ENCODE results near the gene NDUFB4. TPM values are rescaled to one million over a fixed set of nuclear protein-coding genes. Genes with fewer than 3 reads are reported as not detected.

NDUFB4 gene
- polyA plus RNA-seq (2013, experiment 1 of 2): 376 TPM
- 362 TPM for polyA plus RNA-seq (2013, experiment 2 of 2)

DNA sequence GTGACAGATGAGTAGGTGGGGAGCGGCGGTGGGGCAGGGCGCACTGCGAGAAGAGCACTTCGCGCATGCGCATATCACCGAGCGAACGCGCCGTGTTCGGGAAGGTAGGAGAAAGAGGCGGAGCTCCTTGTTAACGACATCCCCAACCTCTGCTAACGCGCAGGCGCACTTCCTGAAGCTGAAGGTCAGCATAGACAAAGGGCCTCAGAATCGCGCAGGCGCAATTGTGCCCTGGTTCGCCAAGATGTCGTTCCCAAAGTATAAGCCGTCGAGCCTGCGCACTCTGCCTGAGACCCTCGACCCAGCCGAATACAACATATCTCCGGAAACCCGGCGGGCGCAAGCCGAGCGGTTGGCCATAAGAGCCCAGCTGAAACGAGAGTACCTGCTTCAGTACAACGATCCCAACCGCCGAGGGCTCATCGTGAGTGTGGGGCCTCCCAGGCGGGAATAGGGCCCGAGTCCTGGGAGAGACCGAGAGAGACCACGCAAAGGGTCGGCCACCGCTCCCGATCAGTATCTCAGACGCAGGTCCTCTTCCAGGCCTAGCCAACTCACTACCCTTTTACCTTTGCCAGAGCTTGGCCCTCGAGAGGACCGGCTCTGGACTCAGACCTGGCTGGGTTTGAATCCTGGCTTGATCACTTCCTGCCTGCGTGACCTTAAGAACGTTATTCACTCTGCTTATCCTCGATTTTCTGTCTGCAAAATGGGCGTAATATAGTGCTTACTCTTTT is at the start of gene NDUFB4:
Gene NDUFB4, plus strand, starts transcription at position 221 of the 737 bp plus-strand sequence. Its CDS starts 24 bp downstream, at position 245.
- Histone ChIP-seq H3K27me3 (ENCODE audit: control insufficient read depth in 1 of 2, insufficient read depth in 1 of 2, low read length in 2 of 2) (no peaks in the 10 kb centered on the region), H3K4me3 (ENCODE audit: insufficient read depth in 1 of 2, low read depth in 1 of 2, low read length in 2 of 2) (peak within 1 kb of the TSS; percentile 79 to 93), H2BK15ac (ENCODE audit: low read depth, poor library complexity, severe bottlenecking) (peak within 1 kb of the TSS; percentile 63), H3K4ac (ENCODE audit: low read depth in 1 of 2, low read length in 2 of 2) (peak within 1 kb of the TSS; percentile 87 to 94), H2BK5ac (ENCODE audit: low read depth, low read length, poor library complexity, severe bottlenecking) (peak within 1 kb of the TSS; percentile 81), H2AFZ (ENCODE audit: low read depth, low read length) (peak within 1 kb of the TSS; percentile 77), H3K23ac (ENCODE audit: low read length in 2 of 2) (no peak within 1 kb of the TSS), H3K9ac (ENCODE audit: low read length) (peak within 1 kb of the TSS; percentile 99), H3K27ac (ENCODE audit: low read length, poor library complexity, severe bottlenecking) (peak within 1 kb of the TSS; percentile 88), H3K4me2 (ENCODE audit: low read length, poor library complexity, severe bottlenecking) (peak within 1 kb of the TSS; percentile 90), H2BK120ac (ENCODE audit: low read depth, low read length) (peak within 1 kb of the TSS; percentile 42), H3K9me3 (ENCODE audit: control insufficient read depth, low read length) (no peaks in the 10 kb centered on the region), H3K4me1 (ENCODE audit: control insufficient read depth, insufficient read depth, low read depth, low read length) (no peaks in the 10 kb centered on the region), H2BK12ac (ENCODE audit: low read length in 2 of 2) (peak within 1 kb of the TSS in 1 of 2 experiments; percentile 60), H4K8ac (ENCODE audit: low read length) (peak within 1 kb of the TSS; percentile 98), H4K91ac (ENCODE audit: low read length) (peak within 1 kb of the TSS; percentile 90), H3K14ac (ENCODE audit: low read length in 2 of 2) (peak within 1 kb of the TSS in 1 of 2 experiments; percentile 94), H3K79me1 (replicated peaks; ENCODE audit: low read length, poor library complexity, severe bottlenecking) (no peaks in the 10 kb centered on the region), H2AK5ac (ENCODE audit: low read length, severe bottlenecking) (no peak within 1 kb of the TSS), H3K36me3 (ENCODE audit: control insufficient read depth in 1 of 2, insufficient read depth in 2 of 2, low read depth in 1 of 2, low read length in 2 of 2) (peaks cover 4 to 34% of the 10 kb centered on the region in 2 experiments), H3K18ac (ENCODE audit: low read depth in 1 of 2, low read length in 2 of 2) (peak within 1 kb of the TSS; percentile 96 to 97)
- DNase-seq: peak; percentile 99
- under 1% methylated on average over 52 of the region's 53 CpGs for whole genome bisulfite sequencing

DNA sequence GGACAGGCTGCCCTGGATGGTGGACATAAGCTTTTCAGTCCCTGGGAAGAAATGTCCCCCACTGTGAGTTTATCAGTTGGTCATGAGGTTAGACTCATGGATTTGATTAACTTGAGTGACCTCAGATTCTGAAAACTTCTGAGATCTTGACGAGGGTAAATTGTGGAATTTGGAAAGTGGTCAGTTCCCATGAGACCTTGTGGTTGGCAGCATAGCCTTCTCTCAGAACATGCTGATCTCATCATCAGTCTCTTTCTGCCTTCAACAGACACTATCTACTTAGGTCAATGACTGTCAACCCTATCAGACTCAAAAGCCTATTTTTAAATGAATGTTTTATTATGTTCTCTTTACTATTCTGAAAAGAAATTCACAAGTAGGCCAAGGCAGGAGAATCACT is 45.6 kb upstream of the NDUFB4 start:
- WGBS: 50% methylated on average over 1 of the region's 1 CpG
- peaks cover 0 to 4% of the 10 kb centered on the region in 2 experiments for H3K27me3 ChIP-seq (ENCODE audit: control insufficient read depth in 1 of 2, insufficient read depth in 1 of 2, low read length in 2 of 2)

DNA sequence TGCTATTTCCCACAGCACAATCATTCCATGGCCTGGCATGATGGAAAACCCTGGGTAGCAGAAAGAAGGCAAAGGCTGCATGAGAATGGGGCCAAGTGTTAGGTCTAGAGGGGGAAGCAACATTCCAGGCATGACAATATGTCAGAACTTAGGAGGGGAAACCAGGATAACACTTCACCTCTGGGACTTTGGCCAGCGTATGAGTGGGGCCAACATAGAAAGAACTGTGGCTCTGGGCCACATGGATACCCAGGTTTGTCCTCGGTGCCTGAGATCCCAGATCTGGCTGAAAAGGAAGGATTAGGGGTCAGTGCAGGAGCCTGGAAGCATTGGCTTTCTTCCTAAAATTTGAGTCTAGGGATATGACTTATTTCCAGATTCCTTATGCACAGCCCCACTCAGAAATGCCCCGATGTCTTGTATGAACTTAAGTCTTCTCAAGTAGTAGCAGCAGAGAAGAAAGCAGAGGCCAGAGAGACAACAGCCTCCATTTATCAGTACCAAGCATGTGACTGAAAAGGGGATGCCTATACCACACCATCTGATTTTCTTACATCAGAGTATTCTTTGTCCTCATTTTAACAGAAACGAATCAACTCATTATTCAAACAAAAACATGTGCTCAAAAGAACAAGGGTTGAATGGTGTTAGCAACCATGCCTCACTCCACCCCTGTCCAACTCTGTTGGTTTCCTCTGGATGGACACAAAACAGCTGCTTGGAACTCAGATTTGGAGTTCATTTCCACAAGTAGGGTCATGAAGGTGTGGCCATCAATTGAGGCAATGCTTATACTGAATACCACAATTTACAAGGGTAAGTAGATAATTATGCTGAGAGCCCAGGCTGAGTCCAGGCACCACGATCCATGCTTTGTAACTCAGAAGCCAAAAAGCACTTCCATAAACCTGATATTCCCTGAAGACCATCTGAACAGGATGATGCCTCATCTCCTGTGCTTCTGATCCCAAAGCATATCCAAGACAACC is 43.7 kb upstream of the NDUFB4 start:
- Histone ChIP-seq H3K4me1 (ENCODE audit: control insufficient read depth, insufficient read depth, low read depth, low read length) (no peaks in the 10 kb centered on the region), H4K91ac (ENCODE audit: low read length) (no peak overlapping the region), H3K18ac (ENCODE audit: low read depth in 1 of 2, low read length in 2 of 2) (no peak overlapping the region), H3K27ac (ENCODE audit: low read length, poor library complexity, severe bottlenecking) (no peak overlapping the region), H4K8ac (ENCODE audit: low read length) (no peak overlapping the region), H3K4me2 (ENCODE audit: low read length, poor library complexity, severe bottlenecking) (no peak overlapping the region), H2AFZ (ENCODE audit: low read depth, low read length) (no peak overlapping the region), H2BK120ac (ENCODE audit: low read depth, low read length) (no peak overlapping the region), H2AK5ac (ENCODE audit: low read length, severe bottlenecking) (no peak overlapping the region), H3K4me3 (ENCODE audit: insufficient read depth in 1 of 2, low read depth in 1 of 2, low read length in 2 of 2) (no peak overlapping the region), H2BK12ac (ENCODE audit: low read length in 2 of 2) (no peak overlapping the region), H3K4ac (ENCODE audit: low read depth in 1 of 2, low read length in 2 of 2) (no peak overlapping the region), H3K9me3 (ENCODE audit: control insufficient read depth, low read length) (no peaks in the 10 kb centered on the region), H2BK5ac (ENCODE audit: low read depth, low read length, poor library complexity, severe bottlenecking) (no peak overlapping the region), H2BK15ac (ENCODE audit: low read depth, poor library complexity, severe bottlenecking) (no peak overlapping the region), H3K9ac (ENCODE audit: low read length) (no peak overlapping the region), H3K14ac (ENCODE audit: low read length in 2 of 2) (no peak overlapping the region), H3K23ac (ENCODE audit: low read length in 2 of 2) (no peak overlapping the region), H3K79me1 (replicated peaks; ENCODE audit: low read length, poor library complexity, severe bottlenecking) (no peaks in the 10 kb centered on the region), H3K36me3 (ENCODE audit: control insufficient read depth in 1 of 2, insufficient read depth in 2 of 2, low read depth in 1 of 2, low read length in 2 of 2) (no peaks in the 10 kb centered on the region), H3K27me3 (ENCODE audit: control insufficient read depth in 1 of 2, insufficient read depth in 1 of 2, low read length in 2 of 2) (no peaks in the 10 kb centered on the region)
- no peak for DNase-seq
- WGBS: 75% methylated on average over 5 of the region's 5 CpGs

More for the DNA sequence above, 45.6 kb upstream of the NDUFB4 start:
- H2AFZ ChIP-seq (ENCODE audit: low read depth, low read length): no peak overlapping the region
- H2BK5ac ChIP-seq (ENCODE audit: low read depth, low read length, poor library complexity, severe bottlenecking): no peak overlapping the region
- H2BK120ac ChIP-seq (ENCODE audit: low read depth, low read length): no peak overlapping the region
- no peak overlapping the region for H4K91ac ChIP-seq (ENCODE audit: low read length)
- no peaks in the 10 kb centered on the region for H3K36me3 ChIP-seq (ENCODE audit: control insufficient read depth in 1 of 2, insufficient read depth in 2 of 2, low read depth in 1 of 2, low read length in 2 of 2)
- H3K4me3 ChIP-seq (ENCODE audit: insufficient read depth in 1 of 2, low read depth in 1 of 2, low read length in 2 of 2): no peak overlapping the region
- H3K23ac ChIP-seq (ENCODE audit: low read length in 2 of 2): no peak overlapping the region
- H3K14ac ChIP-seq (ENCODE audit: low read length in 2 of 2): no peak overlapping the region
- no peak overlapping the region for H2BK12ac ChIP-seq (ENCODE audit: low read length in 2 of 2)
- no peaks in the 10 kb centered on the region for H3K4me1 ChIP-seq (ENCODE audit: control insufficient read depth, insufficient read depth, low read depth, low read length)
- no peak overlapping the region for H3K4me2 ChIP-seq (ENCODE audit: low read length, poor library complexity, severe bottlenecking)
- H3K27ac ChIP-seq (ENCODE audit: low read length, poor library complexity, severe bottlenecking): no peak overlapping the region
- H3K79me1 ChIP-seq (replicated peaks; ENCODE audit: low read length, poor library complexity, severe bottlenecking): no peaks in the 10 kb centered on the region
- no peaks in the 10 kb centered on the region for H3K9me3 ChIP-seq (ENCODE audit: control insufficient read depth, low read length)
- H2AK5ac ChIP-seq (ENCODE audit: low read length, severe bottlenecking): no peak overlapping the region
- H3K4ac ChIP-seq (ENCODE audit: low read depth in 1 of 2, low read length in 2 of 2): no peak overlapping the region
- DNase-seq: no peak
- H3K9ac ChIP-seq (ENCODE audit: low read length): no peak overlapping the region
- no peak overlapping the region for H4K8ac ChIP-seq (ENCODE audit: low read length)
- no peak overlapping the region for H2BK15ac ChIP-seq (ENCODE audit: low read depth, poor library complexity, severe bottlenecking)
- no peak overlapping the region for H3K18ac ChIP-seq (ENCODE audit: low read depth in 1 of 2, low read length in 2 of 2)

All from mesenchymal stem cell (in vitro differentiated cells and primary cell).